ENCODE data around the gene RPL32. TPM values are rescaled to one million over a fixed set of nuclear protein-coding genes. Genes with fewer than 3 reads are reported as not detected.
"Not testable (repeated sequence)": the region's sequence is repeated elsewhere in the genome, so short reads cannot be mapped to it uniquely, and the experiment has no call there.

Gene RPL32
- polyA plus RNA-seq, 3 donors = 932 to 1,052 (median 942) TPM

GRCh38 chr3:12791430-12791829 is 49.9 kb downstream of the RPL32 start:
- peaks cover 6 to 8% of the 10 kb centered on the region in 2 donors for H3K27me3 ChIP-seq (ENCODE audit: control insufficient read depth in 2 of 2, insufficient read depth in 2 of 2, low read length in 2 of 2)
- H3K27ac ChIP-seq (ENCODE audit: low read depth in 1 of 2, low read length in 2 of 2) = no peak overlapping the region
- no peak overlapping the region for H3K27ac Mint-ChIP-seq
- peaks cover 4 to 7% of the 10 kb centered on the region in 2 donors for H3K4me1 ChIP-seq (ENCODE audit: control insufficient read depth in 1 of 2, insufficient read depth in 2 of 2, low read length in 2 of 2)
- H3K4me3 Mint-ChIP-seq = no peak overlapping the region
- no peaks in the 10 kb centered on the region for H3K36me3 ChIP-seq (replicated peaks in 1 of 2; ENCODE audit: control insufficient read depth in 1 of 2, insufficient read depth in 2 of 2, low read length in 2 of 2)
- H3K9me3 Mint-ChIP-seq = peaks cover 0 to 10% (median 0%) of the 10 kb centered on the region in 7 donors
- no peak for TF ChIP-seq CTCF (IDR thresholded peaks at IDR 0.05)
- no peak overlapping the region for H3K4me2 ChIP-seq (replicated peaks; ENCODE audit: extremely low read depth, low read length, poor library complexity, severe bottlenecking)
- H2AFZ ChIP-seq (ENCODE audit: insufficient read depth, low read depth, low read length, poor library complexity, severe bottlenecking) = no peak overlapping the region
- H3K27me3 Mint-ChIP-seq (ENCODE audit: low read depth in 3 of 3) = peaks cover 20 to 35% (median 20%) of the 10 kb centered on the region in 3 donors
- H4K20me1 ChIP-seq (ENCODE audit: insufficient read depth, low read length) = no peaks in the 10 kb centered on the region
- intact Hi-C loops (cut with micrococcal nuclease) = no loop called here
- no peaks in the 10 kb centered on the region for H3K79me2 ChIP-seq (ENCODE audit: insufficient read depth, low read length)
- peaks cover 6% of the 10 kb centered on the region for H3K4me1 Mint-ChIP-seq
- no peak overlapping the region for H3K4me3 ChIP-seq (replicated peaks in 1 of 3; ENCODE audit: low read depth in 2 of 3, low read length in 3 of 3)
- no CpG with 5 or more reads among the region's 1 CpG for WGBS (ENCODE audit: insufficient coverage)
- H3K36me3 Mint-ChIP-seq = no peaks in the 10 kb centered on the region
- H3K9ac ChIP-seq (ENCODE audit: insufficient read depth, low read length, poor library complexity, severe bottlenecking) = no peak overlapping the region
- no peaks in the 10 kb centered on the region for H3K9me3 ChIP-seq (replicated peaks in 1 of 2; ENCODE audit: control insufficient read depth in 1 of 2, insufficient read depth in 1 of 2, low read length in 2 of 2)
- no peak for DNase-seq

- DNase-seq; H3K9ac ChIP-seq (ENCODE audit: insufficient read depth, low read length, poor library complexity, severe bottlenecking); H3K27ac ChIP-seq (ENCODE audit: low read depth in 1 of 2, low read length in 2 of 2); H3K9me3 ChIP-seq (replicated peaks in 1 of 2; ENCODE audit: control insufficient read depth in 1 of 2, insufficient read depth in 1 of 2, low read length in 2 of 2); H3K4me2 ChIP-seq (replicated peaks; ENCODE audit: extremely low read depth, low read length, poor library complexity, severe bottlenecking); intact Hi-C loops (cut with micrococcal nuclease); H3K9me3 Mint-ChIP-seq; H3K36me3 Mint-ChIP-seq; H3K79me2 ChIP-seq (ENCODE audit: insufficient read depth, low read length); H3K4me1 Mint-ChIP-seq; H3K36me3 ChIP-seq (replicated peaks in 1 of 2; ENCODE audit: control insufficient read depth in 1 of 2, insufficient read depth in 2 of 2, low read length in 2 of 2); H3K4me1 ChIP-seq (ENCODE audit: control insufficient read depth in 1 of 2, insufficient read depth in 2 of 2, low read length in 2 of 2); H3K4me3 Mint-ChIP-seq; H3K27ac Mint-ChIP-seq; H3K4me3 ChIP-seq (replicated peaks in 1 of 3; ENCODE audit: low read depth in 2 of 3, low read length in 3 of 3); H3K27me3 ChIP-seq (ENCODE audit: control insufficient read depth in 2 of 2, insufficient read depth in 2 of 2, low read length in 2 of 2); H2AFZ ChIP-seq (ENCODE audit: insufficient read depth, low read depth, low read length, poor library complexity, severe bottlenecking); H4K20me1 ChIP-seq (ENCODE audit: insufficient read depth, low read length): not testable (repeated sequence)
- peaks cover 0 to 24% (median 12%) of the 10 kb centered on the region in 3 donors for H3K27me3 Mint-ChIP-seq (ENCODE audit: low read depth in 3 of 3)
- 84% methylated on average over 17 of the region's 23 CpGs for WGBS (ENCODE audit: insufficient coverage)
These were observed 53.2 kb downstream of the RPL32 start for GRCh38 chr3:12787967-12788690.
